GM04504 (cell line): ENCODE measurements around the gene WDR35.

Source experiments
- DNase-seq: peaks from one replicate; pipeline ENCODE4 v3.0.0-alpha.2; 2012; ENCODE audit warnings: low read depth

The WDR35 gene

GRCh38 chr2:19868701-19869580 lies 121.0 kb downstream of the WDR35 start:
- no peak for DNase-seq

DNA sequence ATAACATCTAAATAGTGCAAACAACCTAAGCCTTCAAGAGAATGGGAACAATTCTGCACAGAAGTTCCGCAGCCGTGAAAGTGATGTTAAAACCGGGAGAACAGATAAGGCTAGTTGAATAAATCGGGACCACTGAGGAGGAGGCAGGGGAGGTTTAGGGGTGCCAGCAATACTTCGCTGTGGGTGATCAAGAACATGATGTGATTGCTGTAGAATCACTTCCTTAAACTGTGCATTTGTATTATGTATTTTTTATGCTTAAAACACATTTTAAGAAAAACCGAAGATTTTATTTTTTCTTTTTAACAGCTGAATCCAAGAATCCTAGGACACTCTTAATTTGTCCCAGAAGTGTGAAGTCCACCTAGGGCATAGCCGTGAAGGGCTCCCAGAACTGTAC lies 121.7 kb downstream of the WDR35 start:
- no peak for DNase-seq

GRCh38 chr2:19866771-19867170 lies 123.1 kb downstream of the WDR35 start:
- DNase-seq, result no peak

DNA sequence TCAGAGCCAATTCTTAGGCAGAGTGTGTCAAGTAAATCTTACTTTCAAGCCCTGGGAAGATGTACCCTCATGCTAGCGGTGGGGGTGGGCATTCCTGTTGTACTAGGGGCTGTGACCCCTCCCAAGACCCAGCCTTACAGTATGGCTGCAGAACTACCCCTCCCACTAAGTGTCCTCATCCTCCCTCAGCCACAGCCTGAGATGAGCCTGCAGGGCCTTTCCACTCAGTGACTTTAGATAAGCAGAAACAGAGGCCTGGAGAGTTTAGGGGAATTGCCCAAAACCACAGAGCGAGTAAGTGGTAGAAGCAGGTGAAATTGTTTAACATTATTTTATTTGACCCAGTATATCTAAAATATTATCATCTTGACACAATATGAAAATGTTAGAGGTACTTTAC lies 124.8 kb downstream of the WDR35 start:
- no peak for DNase-seq

DNA sequence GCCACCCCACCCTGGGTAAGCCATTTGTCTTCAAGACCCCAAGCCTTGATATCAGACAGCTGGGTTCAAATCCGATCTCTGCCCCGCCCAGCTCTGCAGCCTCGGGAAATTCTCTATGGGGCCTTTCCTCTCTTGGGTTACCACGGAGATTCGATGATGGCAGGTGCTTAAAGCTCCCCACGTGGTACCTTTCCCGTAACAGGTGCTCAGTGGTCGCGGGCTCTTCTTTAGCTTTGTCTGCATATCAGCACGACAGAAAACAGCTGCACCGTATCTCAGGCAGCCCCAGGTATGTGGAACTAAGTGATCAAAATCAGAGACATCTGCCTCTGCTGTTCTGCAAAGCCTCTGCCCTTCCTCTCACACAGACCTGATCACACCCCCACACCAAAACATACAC lies 125.5 kb downstream of the WDR35 start:
- no peak for DNase-seq

- DNase-seq, result peak; percentile 34
Measured at GRCh38 chr2:19863303-19864041, 126.4 kb downstream of the WDR35 start.

DNA sequence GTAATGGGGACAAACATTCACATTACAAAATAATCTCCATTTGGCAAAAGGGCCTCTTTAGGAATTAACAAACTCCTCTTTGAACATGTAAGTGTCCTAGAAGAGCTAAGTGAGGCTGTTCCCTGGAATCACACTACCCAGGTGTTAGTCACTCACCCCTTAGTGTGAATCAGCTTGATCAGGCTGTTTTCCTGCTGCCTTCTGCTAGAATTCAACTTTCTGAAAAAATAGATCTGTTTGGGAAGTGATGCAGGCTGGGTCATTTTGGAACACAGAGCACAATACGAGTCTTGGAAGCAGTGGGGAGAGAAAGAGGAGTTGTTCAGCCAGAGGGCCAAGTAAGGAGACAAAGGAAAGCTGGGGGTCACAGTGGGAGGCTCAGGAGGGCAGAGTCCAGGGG lies 128.1 kb downstream of the WDR35 start:
- DNase-seq, result no peak
